GM12864 (cell line): ENCODE data around the gene ABCC3.

Experiments used
- DNase-seq: peaks from one replicate; pipeline ENCODE4 v3.0.0-alpha.2; 2011; ENCODE audit warnings: low read depth
- H3K4me3 ChIP-seq: 2 replicates; pipeline ENCODE4 v1.5.1; 2011; ENCODE audit warnings: mild to moderate bottlenecking, low read depth, low read length, control low read depth
- TF ChIP-seq, protein P1 (sequence below): IDR thresholded peaks from 2 replicates; pipeline ENCODE4 v1.5.1; 2011; ENCODE audit warnings: low read depth, mild to moderate bottlenecking, moderate library complexity, low read length, control low read depth, inconsistent platforms; ENCODE audit errors: missing control alignments

The ABCC3 gene

GRCh38 chr17:50614471-50615051 is 20.1 kb upstream of the ABCC3 start:
- DNase-seq = no peak
- TF ChIP-seq, protein P1, sequence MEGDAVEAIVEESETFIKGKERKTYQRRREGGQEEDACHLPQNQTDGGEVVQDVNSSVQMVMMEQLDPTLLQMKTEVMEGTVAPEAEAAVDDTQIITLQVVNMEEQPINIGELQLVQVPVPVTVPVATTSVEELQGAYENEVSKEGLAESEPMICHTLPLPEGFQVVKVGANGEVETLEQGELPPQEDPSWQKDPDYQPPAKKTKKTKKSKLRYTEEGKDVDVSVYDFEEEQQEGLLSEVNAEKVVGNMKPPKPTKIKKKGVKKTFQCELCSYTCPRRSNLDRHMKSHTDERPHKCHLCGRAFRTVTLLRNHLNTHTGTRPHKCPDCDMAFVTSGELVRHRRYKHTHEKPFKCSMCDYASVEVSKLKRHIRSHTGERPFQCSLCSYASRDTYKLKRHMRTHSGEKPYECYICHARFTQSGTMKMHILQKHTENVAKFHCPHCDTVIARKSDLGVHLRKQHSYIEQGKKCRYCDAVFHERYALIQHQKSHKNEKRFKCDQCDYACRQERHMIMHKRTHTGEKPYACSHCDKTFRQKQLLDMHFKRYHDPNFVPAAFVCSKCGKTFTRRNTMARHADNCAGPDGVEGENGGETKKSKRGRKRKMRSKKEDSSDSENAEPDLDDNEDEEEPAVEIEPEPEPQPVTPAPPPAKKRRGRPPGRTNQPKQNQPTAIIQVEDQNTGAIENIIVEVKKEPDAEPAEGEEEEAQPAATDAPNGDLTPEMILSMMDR = no peak
- H3K4me3 ChIP-seq = no peak overlapping the region

GRCh38 chr17:50615828-50616227 is 18.9 kb upstream of the ABCC3 start:
- TF ChIP-seq, protein P1 = no peak
- no peak overlapping the region for H3K4me3 ChIP-seq
- DNase-seq = no peak

DNA sequence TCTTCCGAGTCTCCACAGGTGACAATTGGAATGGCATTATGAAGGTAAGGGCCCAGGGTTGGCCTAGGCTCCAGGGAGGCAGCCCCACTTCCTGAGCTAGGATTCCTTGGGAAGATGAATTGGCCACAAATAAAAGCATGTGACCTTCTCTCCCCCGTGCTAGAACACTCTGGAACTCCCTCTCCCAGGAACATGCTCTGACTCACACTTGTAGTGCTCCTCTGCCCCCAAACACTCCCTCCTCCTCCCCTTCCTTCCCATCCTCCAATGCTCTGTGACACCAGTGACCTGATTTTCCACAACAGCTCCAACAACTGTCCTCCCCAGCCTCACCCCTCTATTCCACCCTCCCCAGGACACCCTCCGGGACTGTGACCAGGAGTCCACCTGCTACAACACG is 16.4 kb upstream of the ABCC3 start:
- H3K4me3 ChIP-seq = no peak overlapping the region
- TF ChIP-seq, protein P1 = no peak
- no peak for DNase-seq

- DNase-seq = no peak
- TF ChIP-seq, protein P1 = no peak
- no peak overlapping the region for H3K4me3 ChIP-seq
Measured at GRCh38 chr17:50618941-50619340, 15.7 kb upstream of the ABCC3 start.

- DNase-seq = no peak
- TF ChIP-seq, protein P1 = no peak
- no peak overlapping the region for H3K4me3 ChIP-seq
Measured at GRCh38 chr17:50619489-50619888, 15.2 kb upstream of the ABCC3 start.

- TF ChIP-seq, protein P1 = no peak
- H3K4me3 ChIP-seq = no peak overlapping the region
- no peak for DNase-seq
Measured at GRCh38 chr17:50620237-50620636, 14.4 kb upstream of the ABCC3 start.

DNA sequence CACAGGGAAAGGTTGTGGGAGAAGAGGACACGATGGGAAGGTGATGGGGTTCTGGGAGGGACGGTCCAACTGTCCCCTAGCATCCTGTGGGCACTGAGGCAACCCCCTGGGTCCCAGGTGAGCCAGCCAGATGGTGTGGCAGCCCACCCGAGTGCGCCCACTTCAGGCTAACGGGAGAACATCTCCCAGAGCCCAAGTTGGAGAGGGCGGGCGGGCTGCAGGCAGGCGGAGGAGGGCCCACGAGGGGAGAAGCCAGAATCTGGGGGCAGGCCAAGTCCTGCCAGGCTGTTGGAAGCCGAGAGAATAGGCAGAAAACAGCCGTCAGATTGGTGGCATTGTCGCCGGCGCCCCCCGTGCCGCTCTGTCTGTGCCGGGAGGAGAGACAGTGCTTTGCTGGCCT is 13.8 kb upstream of the ABCC3 start:
- no peak for DNase-seq
- TF ChIP-seq, protein P1 = peak; percentile 27
- H3K4me3 ChIP-seq = no peak overlapping the region
